Lower lobe of right lung (tissue), 2 donors: ENCODE results near the gene RPN2. TPM values are rescaled to one million over a fixed set of nuclear protein-coding genes. Genes with fewer than 3 reads are reported as not detected.

Source experiments
- ATAC-seq, 2 donors: fragments of 200-7000 bp; cut with Tn5 transposase; one replicate each; pipeline ENCODE4 v1.9.1; 2020 to 2022; ENCODE audit warnings: mild to moderate bottlenecking in 2 of 2, moderate library complexity in 2 of 2
- DNase-seq: peaks from one replicate; pipeline ENCODE4 v3.0.0-alpha.2; 2020
- H3K27ac ChIP-seq: fragments of 200-600 bp; one replicate; pipeline ENCODE4 v1.8.0; 2022
- H3K27me3 ChIP-seq: fragments of 200-600 bp; one replicate; pipeline ENCODE4 v1.8.0; 2022; ENCODE audit warnings: low read depth
- H3K36me3 ChIP-seq: fragments of 200-600 bp; one replicate; pipeline ENCODE4 v1.8.0; 2022; ENCODE audit warnings: mild to moderate bottlenecking
- H3K4me1 ChIP-seq: fragments of 200-600 bp; one replicate; pipeline ENCODE4 v1.8.0; 2022
- H3K4me3 ChIP-seq: fragments of 200-600 bp; one replicate; pipeline ENCODE4 v1.8.0; 2022; ENCODE audit warnings: mild to moderate bottlenecking
- H3K9me3 ChIP-seq: fragments of 200-600 bp; one replicate; pipeline ENCODE4 v1.8.0; 2022
- CTCF ChIP-seq: fragments of 200-600 bp; IDR thresholded peaks from one replicate; pipeline ENCODE4 v1.8.0; 2022; ENCODE audit warnings: antibody characterized with exemption, mild to moderate bottlenecking
- intact Hi-C: fragments of 100-400 bp; cut with DNase I; formaldehyde crosslinking; loops from one replicate; pipeline ENCODE4 v1.11.0; 2022
- total RNA-seq: library from RNA; stranded (reverse); fragmentation: NEBNext Ultra II Directional; extraction: Animal tissue kit (Norgen Biotek cat#: 25700); gene quantifications from one replicate; pipeline ENCODE4 v1.2.1, GENCODE V29; 2021
- donor health status: DM: no; HTN: yes; CAD: no; lungs with severe emphysema.

Gene RPN2
- total RNA-seq, 1 donor from 2014 or later, result 160 TPM

GRCh38 chr20:37236462-37236861, 57.3 kb downstream of the RPN2 start:
- Histone ChIP-seq H3K4me1 (no peaks in the 10 kb centered on the region), H3K36me3 (peaks cover 100% of the 10 kb centered on the region), H3K4me3 (no peak overlapping the region), H3K27me3 (no peaks in the 10 kb centered on the region), H3K9me3 (no peaks in the 10 kb centered on the region), H3K27ac (no peak overlapping the region)
- DNase-seq (no peak), ATAC-seq (no peak)
- no peak for TF ChIP-seq CTCF
- intact Hi-C loops, result no loop called here

GRCh38 chr20:37237656-37238055, 58.5 kb downstream of the RPN2 start:
- no peak overlapping the region for H3K4me3 ChIP-seq
- H3K9me3 ChIP-seq, result no peaks in the 10 kb centered on the region
- H3K36me3 ChIP-seq, result peaks cover 100% of the 10 kb centered on the region
- DNase-seq (no peak), ATAC-seq (no peak)
- no peak overlapping the region for H3K27ac ChIP-seq
- intact Hi-C loops, result no loop called here
- no peaks in the 10 kb centered on the region for H3K27me3 ChIP-seq
- no peaks in the 10 kb centered on the region for H3K4me1 ChIP-seq
- no peak for TF ChIP-seq CTCF

- intact Hi-C loops, result no loop called here
- TF ChIP-seq CTCF, result no peak
- no peaks in the 10 kb centered on the region for H3K4me1 ChIP-seq
- no peak for DNase-seq
- no peak overlapping the region for H3K4me3 ChIP-seq
- H3K27ac ChIP-seq, result no peak overlapping the region
- H3K27me3 ChIP-seq, result no peaks in the 10 kb centered on the region
- H3K36me3 ChIP-seq, result peaks cover 100% of the 10 kb centered on the region
- ATAC-seq, result no peak
- H3K9me3 ChIP-seq, result no peaks in the 10 kb centered on the region
Observed at GRCh38 chr20:37238426-37238825, 59.3 kb downstream of the RPN2 start.

- no peaks in the 10 kb centered on the region for H3K9me3 ChIP-seq
- peaks cover 100% of the 10 kb centered on the region for H3K36me3 ChIP-seq
- H3K4me1 ChIP-seq, result no peaks in the 10 kb centered on the region
- H3K27me3 ChIP-seq, result no peaks in the 10 kb centered on the region
- no peak for TF ChIP-seq CTCF
- DNase-seq, result no peak
- no peak overlapping the region for H3K27ac ChIP-seq
- intact Hi-C loops, result no loop called here
- ATAC-seq, result no peak
- H3K4me3 ChIP-seq, result no peak overlapping the region
Observed at GRCh38 chr20:37238935-37239451, 59.9 kb downstream of the RPN2 start.

- TF ChIP-seq CTCF, result no peak
- no peak overlapping the region for H3K27ac ChIP-seq
- ATAC-seq (no peak), DNase-seq (no peak)
- H3K9me3 ChIP-seq, result no peaks in the 10 kb centered on the region
- intact Hi-C loops, result no loop called here
- no peak overlapping the region for H3K4me3 ChIP-seq
- H3K36me3 ChIP-seq, result peaks cover 95% of the 10 kb centered on the region
- H3K4me1 ChIP-seq, result no peaks in the 10 kb centered on the region
- H3K27me3 ChIP-seq, result no peaks in the 10 kb centered on the region
Observed at GRCh38 chr20:37240337-37241067, 61.4 kb downstream of the RPN2 start.
